DOHH2 (cell line): ENCODE results near the gene OPN4.

Source experiments
- H3F3A ChIP-seq: fragments of 200-600 bp; sonication (generic), shearing (Covaris generic); 2 replicates; pipeline ENCODE4 v1.6.0; 2016; ENCODE audit warnings: antibody characterized with exemption, mild to moderate bottlenecking; ENCODE audit not compliant: control insufficient read depth, insufficient read depth
- H3K27ac ChIP-seq: fragments of 200-600 bp; sonication (generic); 2 replicates; pipeline ENCODE4 v1.5.1; 2014; ENCODE audit warnings: low read depth, mild to moderate bottlenecking, low read length, moderate library complexity
- H3K27me3 ChIP-seq: fragments of 200-600 bp; sonication (generic); 2 replicates; pipeline ENCODE4 v1.6.1; 2014; ENCODE audit warnings: mild to moderate bottlenecking, low read length, mixed read lengths; ENCODE audit not compliant: control insufficient read depth
- H3K36me3 ChIP-seq: fragments of 200-600 bp; sonication (generic); 2 replicates; pipeline ENCODE4 v1.6.1; 2014; ENCODE audit warnings: mild to moderate bottlenecking, low read length, moderate library complexity, mixed read lengths; ENCODE audit not compliant: control insufficient read depth
- H3K4me1 ChIP-seq: fragments of 200-600 bp; sonication (generic); 2 replicates; pipeline ENCODE4 v1.6.1; 2014; ENCODE audit warnings: mild to moderate bottlenecking, low read length, mixed read lengths; ENCODE audit not compliant: control insufficient read depth
- H3K4me2 ChIP-seq: fragments of 200-600 bp; sonication (generic); 2 replicates; pipeline ENCODE4 v1.6.0; 2014; ENCODE audit warnings: mild to moderate bottlenecking, low read length, moderate library complexity
- H3K4me3 ChIP-seq: fragments of 200-600 bp; sonication (generic); 2 replicates; pipeline ENCODE4 v1.5.1; 2014; ENCODE audit warnings: mild to moderate bottlenecking, low read length, mixed read lengths
- H3K79me2 ChIP-seq: fragments of 200-600 bp; sonication (generic); 2 replicates; pipeline ENCODE4 v1.6.1; 2014; ENCODE audit warnings: mild to moderate bottlenecking, low read length, mixed read lengths; ENCODE audit not compliant: control insufficient read depth
- H3K9me2 ChIP-seq: fragments of 200-600 bp; sonication (generic); replicated peaks from 2 replicates; pipeline ENCODE4 v1.6.1; 2014; ENCODE audit warnings: mild to moderate bottlenecking, low read length, mixed read lengths; ENCODE audit not compliant: control insufficient read depth
- H3K9me3 ChIP-seq: fragments of 200-600 bp; sonication (generic); 2 replicates; pipeline ENCODE4 v1.6.1; 2014; ENCODE audit warnings: antibody characterized with exemption, low read length, mixed read lengths; ENCODE audit not compliant: control insufficient read depth, insufficient read depth
- H4K20me1 ChIP-seq: fragments of 200-600 bp; sonication (generic); 2 replicates; pipeline ENCODE4 v1.6.0; 2014; ENCODE audit warnings: low read depth, mild to moderate bottlenecking, antibody characterized with exemption, low read length, moderate library complexity; ENCODE audit not compliant: control insufficient read depth, insufficient read depth
- CTCF ChIP-seq: fragments of 200-600 bp; sonication (generic); IDR thresholded peaks from one replicate; pipeline ENCODE4 v1.5.1; 2014; ENCODE audit warnings: antibody characterized with exemption, mild to moderate bottlenecking, low read depth, low read length; ENCODE audit not compliant: poor library complexity, severe bottlenecking
- EZH2phosphoT487 ChIP-seq: fragments of 200-600 bp; sonication (generic); IDR thresholded peaks from 2 replicates; pipeline ENCODE4 v1.6.1; 2017; ENCODE audit warnings: borderline replicate concordance, mild to moderate bottlenecking, antibody characterized with exemption, low read length, moderate library complexity, mixed read lengths

The OPN4 gene

DNA sequence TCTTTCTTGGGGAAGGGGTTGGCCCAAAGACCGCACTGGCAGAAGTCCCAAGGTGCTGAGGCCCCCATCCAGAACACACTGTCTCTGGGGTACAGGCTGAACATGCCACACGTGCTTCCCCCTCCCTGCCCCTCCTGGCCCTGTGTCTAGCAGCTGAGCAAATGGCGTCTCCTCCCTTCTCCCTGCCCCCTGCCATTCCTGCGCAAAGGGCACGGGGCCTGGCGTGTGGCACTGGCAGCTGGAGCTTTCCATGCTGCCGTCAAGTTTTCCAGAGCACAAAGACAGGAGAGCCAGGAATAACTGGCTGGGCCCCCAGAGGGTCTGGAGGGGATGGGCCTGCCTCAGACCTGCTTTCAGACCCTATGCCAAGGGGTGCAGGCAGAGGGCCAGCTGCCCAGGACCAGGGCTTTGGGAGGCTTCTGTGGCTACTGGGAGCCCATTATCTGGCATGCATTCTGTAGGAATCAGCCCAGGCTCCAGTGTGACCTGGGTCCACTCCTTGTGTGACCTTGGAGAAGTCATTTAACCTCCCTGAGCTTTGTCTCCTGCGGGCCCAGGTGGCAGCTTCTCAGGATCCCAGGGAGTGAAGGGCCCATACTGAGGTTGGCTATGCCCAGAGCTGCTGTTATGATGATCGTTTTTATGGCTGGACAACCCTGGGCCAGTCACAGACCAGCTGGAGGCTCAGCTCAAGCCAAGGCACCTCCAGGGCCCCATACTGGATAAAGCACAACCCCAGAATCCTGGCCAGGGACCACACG is 13.3 kb downstream of the OPN4 start:
- H3K9me3 ChIP-seq, result no peaks in the 10 kb centered on the region
- H3K79me2 ChIP-seq, result no peaks in the 10 kb centered on the region
- H3K27me3 ChIP-seq, result no peaks in the 10 kb centered on the region
- no peak overlapping the region for H3K27ac ChIP-seq
- no peaks in the 10 kb centered on the region for H3F3A ChIP-seq
- H3K4me1 ChIP-seq, result peaks cover 8% of the 10 kb centered on the region
- no peaks in the 10 kb centered on the region for H3K9me2 ChIP-seq
- no peaks in the 10 kb centered on the region for H3K36me3 ChIP-seq
- H3K4me2 ChIP-seq, result no peak overlapping the region
- H3K4me3 ChIP-seq, result no peak overlapping the region
- no peak for TF ChIP-seq CTCF
- TF ChIP-seq EZH2phosphoT487, result no peak
- no peaks in the 10 kb centered on the region for H4K20me1 ChIP-seq

GRCh38 chr10:86668297-86669165 is 14.2 kb downstream of the OPN4 start, which contains the start of gene LDB3:
Gene LDB3, plus strand, starts transcription at chr10:86668511. Its CDS starts 181 bp downstream, at chr10:86668692.
- Histone ChIP-seq H3F3A (no peaks in the 10 kb centered on the region), H3K9me2 (no peaks in the 10 kb centered on the region), H4K20me1 (no peaks in the 10 kb centered on the region), H3K36me3 (no peaks in the 10 kb centered on the region), H3K4me1 (peaks cover 8% of the 10 kb centered on the region), H3K79me2 (no peaks in the 10 kb centered on the region), H3K4me3 (no peak within 1 kb of the TSS), H3K27me3 (no peaks in the 10 kb centered on the region), H3K27ac (no peak within 1 kb of the TSS), H3K4me2 (no peak within 1 kb of the TSS), H3K9me3 (no peaks in the 10 kb centered on the region)
- TF ChIP-seq CTCF, result no peak

GRCh38 chr10:86670290-86670811 is 16.0 kb downstream of the OPN4 start:
- H4K20me1 ChIP-seq, result no peaks in the 10 kb centered on the region
- no peak overlapping the region for H3K4me3 ChIP-seq
- no peaks in the 10 kb centered on the region for H3K9me3 ChIP-seq
- no peaks in the 10 kb centered on the region for H3F3A ChIP-seq
- H3K36me3 ChIP-seq, result no peaks in the 10 kb centered on the region
- peaks cover 8% of the 10 kb centered on the region for H3K4me1 ChIP-seq
- H3K27me3 ChIP-seq, result no peaks in the 10 kb centered on the region
- no peak for TF ChIP-seq CTCF
- no peak for TF ChIP-seq EZH2phosphoT487
- no peak overlapping the region for H3K27ac ChIP-seq
- H3K9me2 ChIP-seq, result no peaks in the 10 kb centered on the region
- H3K4me2 ChIP-seq, result no peak overlapping the region
- no peaks in the 10 kb centered on the region for H3K79me2 ChIP-seq
